H9 (cell line): Measurements from ENCODE around the gene HAT1. TPM values are rescaled to one million over a fixed set of nuclear protein-coding genes. Genes with fewer than 3 reads are reported as not detected.

ENCODE experiments used
- DNase-seq: peaks from one replicate; pipeline ENCODE4 v3.0.0-alpha.2; 2017
- H2AFZ ChIP-seq: one replicate; pipeline ENCODE4 v1.6.1; 2013; ENCODE audit warnings: mild to moderate bottlenecking, low read length, control low read depth, moderate library complexity
- H2AK5ac ChIP-seq: 2 replicates; pipeline ENCODE4 v1.6.1; 2013; ENCODE audit warnings: low read length, control low read depth, mixed read lengths; ENCODE audit not compliant: insufficient read length
- H2BK120ac ChIP-seq: one replicate; pipeline ENCODE4 v1.6.1; 2013; ENCODE audit warnings: low read depth, mild to moderate bottlenecking, low read length, control low read depth, inconsistent platforms; ENCODE audit not compliant: poor library complexity, severe bottlenecking
- H2BK12ac ChIP-seq: 2 replicates; pipeline ENCODE4 v1.6.1; 2013; ENCODE audit warnings: low read length, control low read depth, mixed read lengths, low read depth; ENCODE audit not compliant: insufficient read length
- H2BK15ac ChIP-seq: 2 replicates; pipeline ENCODE4 v1.6.1; 2013; ENCODE audit warnings: low read depth, low read length, control low read depth
- H2BK20ac ChIP-seq: one replicate; pipeline ENCODE4 v1.6.1; 2013; ENCODE audit warnings: low read depth, mild to moderate bottlenecking, low read length, control low read depth, inconsistent platforms; ENCODE audit not compliant: poor library complexity, severe bottlenecking
- H2BK5ac ChIP-seq: 2 replicates; pipeline ENCODE4 v1.6.1; 2013; ENCODE audit warnings: low read length, control low read depth, mixed read lengths; ENCODE audit not compliant: insufficient read length
- H3K14ac ChIP-seq: 2 replicates; pipeline ENCODE4 v1.6.1; 2013; ENCODE audit warnings: low read length, control low read depth; ENCODE audit not compliant: insufficient read depth
- H3K18ac ChIP-seq: 2 replicates; pipeline ENCODE4 v1.6.1; 2013; ENCODE audit warnings: low read depth, mild to moderate bottlenecking, mixed read lengths, low read length, control low read depth; ENCODE audit not compliant: insufficient read length
- H3K23ac ChIP-seq: 2 replicates; pipeline ENCODE4 v1.6.1; 2013; ENCODE audit warnings: low read length, control low read depth, mixed read lengths, low read depth; ENCODE audit not compliant: insufficient read length
- H3K23me2 ChIP-seq: 2 replicates; pipeline ENCODE4 v1.6.1; 2013; ENCODE audit warnings: low read depth, mild to moderate bottlenecking, mixed read lengths, low read length, control low read depth; ENCODE audit not compliant: insufficient read length, poor library complexity, severe bottlenecking
- H3K27ac ChIP-seq: 2 replicates; pipeline ENCODE4 v1.5.1; 2013; ENCODE audit warnings: low read length, control low read depth, mixed read lengths, low read depth; ENCODE audit not compliant: insufficient read length
- H3K27me3 ChIP-seq: 2 replicates; pipeline ENCODE4 v1.6.1; 2013; ENCODE audit warnings: low read length, control low read depth, inconsistent platforms; ENCODE audit not compliant: insufficient read depth
- H3K4ac ChIP-seq: 2 replicates; pipeline ENCODE4 v1.6.1; 2013; ENCODE audit warnings: low read depth, mild to moderate bottlenecking, control low read depth, inconsistent platforms, low read length, moderate library complexity
- H3K4me1 ChIP-seq: 2 replicates; pipeline ENCODE4 v1.6.1; 2013; ENCODE audit warnings: low read length, control low read depth, inconsistent platforms; ENCODE audit not compliant: insufficient read depth
- H3K4me2 ChIP-seq: 2 replicates; pipeline ENCODE4 v1.6.1; 2013; ENCODE audit warnings: low read length, control low read depth, mixed read lengths; ENCODE audit not compliant: insufficient read length, insufficient read depth
- H3K56ac ChIP-seq: 2 replicates; pipeline ENCODE4 v1.6.1; 2013; ENCODE audit warnings: low read depth, mild to moderate bottlenecking, mixed read lengths, low read length, control low read depth; ENCODE audit not compliant: insufficient read length
- H3K79me1 ChIP-seq: 2 replicates; pipeline ENCODE4 v1.6.1; 2013; ENCODE audit warnings: low read depth, mild to moderate bottlenecking, moderate library complexity, low read length, control low read depth, inconsistent platforms; ENCODE audit not compliant: insufficient read depth, poor library complexity, severe bottlenecking
- H3K79me2 ChIP-seq: 2 replicates; pipeline ENCODE4 v1.6.1; 2013; ENCODE audit warnings: low read length, control low read depth, inconsistent platforms; ENCODE audit not compliant: insufficient read depth
- H3K9ac ChIP-seq: 2 replicates; pipeline ENCODE4 v1.6.1; 2013; ENCODE audit warnings: low read length, control low read depth, mixed read lengths; ENCODE audit not compliant: insufficient read length; ENCODE audit errors: extremely low read depth
- H3K9me3 ChIP-seq: one replicate; pipeline ENCODE4 v1.6.1; 2013; ENCODE audit warnings: low read depth, low read length, inconsistent platforms; ENCODE audit not compliant: control insufficient read depth
- H3T11ph ChIP-seq: one replicate; pipeline ENCODE4 v1.6.1; 2013; ENCODE audit warnings: mild to moderate bottlenecking, low read length, control low read depth, inconsistent platforms
- H4K20me1 ChIP-seq: one replicate; pipeline ENCODE4 v1.6.1; 2013; ENCODE audit not compliant: control insufficient read depth, insufficient read length, insufficient read depth
- H4K5ac ChIP-seq: 2 replicates; pipeline ENCODE4 v1.6.1; 2013; ENCODE audit warnings: low read depth, mild to moderate bottlenecking, mixed read lengths, low read length, control low read depth; ENCODE audit not compliant: insufficient read length
- H4K8ac ChIP-seq: replicated peaks from 2 replicates; pipeline ENCODE4 v1.6.1; 2013; ENCODE audit warnings: low read length, control low read depth, mixed read lengths, low read depth; ENCODE audit not compliant: insufficient read length
- H4K91ac ChIP-seq: 2 replicates; pipeline ENCODE4 v1.6.1; 2013; ENCODE audit warnings: low read depth, mild to moderate bottlenecking, moderate library complexity, mixed read lengths, low read length, control low read depth; ENCODE audit not compliant: insufficient read length
- H3K27ac Mint-ChIP-seq, 3 experiments: 2 replicates in 2 of 3; 3 replicates in 1 of 3; pipeline ENCODE4 v1.8.0; 2020 to 2021; ENCODE audit warnings: mixed read lengths in 3 of 3, mild to moderate bottlenecking in 1 of 3, moderate library complexity in 1 of 3
- H3K27me3 Mint-ChIP-seq: 2 replicates; pipeline ENCODE4 v1.8.0; 2021; ENCODE audit warnings: low read depth, mild to moderate bottlenecking, moderate library complexity, mixed read lengths
- H3K36me3 Mint-ChIP-seq, 3 experiments: 2 replicates in 2 of 3; 3 replicates in 1 of 3; pipeline ENCODE4 v1.8.0; 2020 to 2021; ENCODE audit warnings: low read depth in 3 of 3, mixed read lengths in 3 of 3; ENCODE audit not compliant: insufficient read depth in 1 of 3
- H3K4me1 Mint-ChIP-seq, 2 experiments: 2 replicates each; pipeline ENCODE4 v1.8.0; 2020; ENCODE audit warnings: mixed read lengths in 2 of 2
- H3K4me3 Mint-ChIP-seq, 2 experiments: 2 replicates in 1 of 2; 3 replicates in 1 of 2; pipeline ENCODE4 v1.8.0; 2020 to 2021; ENCODE audit warnings: mild to moderate bottlenecking in 2 of 2, mixed read lengths in 2 of 2, moderate library complexity in 1 of 2
- H3K9me3 Mint-ChIP-seq, 2 experiments: 2 replicates in 1 of 2; 3 replicates in 1 of 2; pipeline ENCODE4 v1.8.0; 2020; ENCODE audit warnings: mild to moderate bottlenecking in 2 of 2, mixed read lengths in 2 of 2, moderate library complexity in 1 of 2
- CTCF ChIP-seq: fragments of 200-600 bp; sonication (generic); conservative IDR thresholded peaks from 3 replicates; pipeline ENCODE4 v1.8.0; 2021; ENCODE audit warnings: antibody characterized with exemption, mild to moderate bottlenecking
- WGBS: extraction: QIAGEN DNeasy Blood & Tissue Kit; methylation state at CpG from one replicate; pipeline ENCODE4 v1.1.7; 2013; ENCODE audit warnings: missing lambda C conversion rate, low lambda C conversion rate, mixed read lengths; ENCODE audit not compliant: insufficient read length; ENCODE audit errors: extremely low coverage; 5-methylcytosine and 5-hydroxymethylcytosine counted together
- total RNA-seq: library from RNA; stranded (reverse); gene quantifications from 2 replicates; pipeline ENCODE4 v1.2.1, GENCODE V29; 2021

Gene HAT1
- total RNA-seq, 1 experiment from 2014 or later = 73.0 TPM

- no peaks in the 10 kb centered on the region for H3K9me3 ChIP-seq
- no peak for DNase-seq
- no peak overlapping the region for H3K9ac ChIP-seq
- no peak overlapping the region for H4K8ac ChIP-seq
- H3K27ac Mint-ChIP-seq = no peak overlapping the region
- no peak overlapping the region for H3K56ac ChIP-seq
- H3K4me2 ChIP-seq = no peak overlapping the region
- no peaks in the 10 kb centered on the region for H4K20me1 ChIP-seq
- no peaks in the 10 kb centered on the region for H3K4me1 Mint-ChIP-seq
- H2AK5ac ChIP-seq = no peak overlapping the region
- no peak overlapping the region for H3K4me3 Mint-ChIP-seq
- no peak overlapping the region for H2BK15ac ChIP-seq
- no peak overlapping the region for H3K18ac ChIP-seq
- no peak overlapping the region for H2BK20ac ChIP-seq
- H3K36me3 Mint-ChIP-seq = peaks cover 17 to 42% (median 21%) of the 10 kb centered on the region in 3 experiments
- WGBS = no CpG with 5 or more reads among the region's 4 CpGs
- peaks cover 3% of the 10 kb centered on the region for H3K79me1 ChIP-seq
- H3K23me2 ChIP-seq = no peaks in the 10 kb centered on the region
- H2BK120ac ChIP-seq = no peak overlapping the region
- no peaks in the 10 kb centered on the region for H3K27me3 ChIP-seq
- no peak for TF ChIP-seq CTCF
- H3K23ac ChIP-seq = no peak overlapping the region
- H3T11ph ChIP-seq = no peak overlapping the region
- no peak overlapping the region for H3K27ac ChIP-seq
- H3K4me1 ChIP-seq = no peaks in the 10 kb centered on the region
- no peak overlapping the region for H4K91ac ChIP-seq
- H3K27me3 Mint-ChIP-seq = no peaks in the 10 kb centered on the region
- H2AFZ ChIP-seq = no peak overlapping the region
- H4K5ac ChIP-seq = no peak overlapping the region
- H2BK12ac ChIP-seq = no peak overlapping the region
- no peak overlapping the region for H3K4ac ChIP-seq
- H2BK5ac ChIP-seq = no peak overlapping the region
- H3K14ac ChIP-seq = no peak overlapping the region
- H3K9me3 Mint-ChIP-seq = peaks cover 8 to 12% of the 10 kb centered on the region in 2 experiments
- peaks cover 4% of the 10 kb centered on the region; the same call in 1 of the 2 replicates for H3K79me2 ChIP-seq
Measured at GRCh38 chr2:171943869-171944268, 21.6 kb downstream of the HAT1 start.
